Stimulated activated CD4-positive, alpha-beta T cell treated with anti-CD3 and anti-CD28 coated beads, Interleukin-2, amount 100 ng/mL, for 4 hours (primary cell): ENCODE results near the gene CYP4F2.
"Not testable (repeated sequence)": the region's sequence is repeated elsewhere in the genome, so short reads cannot be mapped to it uniquely, and the experiment has no call there.

Experiments used
- DNase-seq: peaks from one replicate; pipeline ENCODE4 v3.0.0-alpha.2; 2020; ENCODE audit warnings: low read depth

CYP4F2 gene

GRCh38 chr19:15900032-15900431, 2.2 kb upstream of the CYP4F2 start:
- not testable (repeated sequence) for DNase-seq

GRCh38 chr19:15899561-15899960, 1.7 kb upstream of the CYP4F2 start:
- not testable (repeated sequence) for DNase-seq

DNA sequence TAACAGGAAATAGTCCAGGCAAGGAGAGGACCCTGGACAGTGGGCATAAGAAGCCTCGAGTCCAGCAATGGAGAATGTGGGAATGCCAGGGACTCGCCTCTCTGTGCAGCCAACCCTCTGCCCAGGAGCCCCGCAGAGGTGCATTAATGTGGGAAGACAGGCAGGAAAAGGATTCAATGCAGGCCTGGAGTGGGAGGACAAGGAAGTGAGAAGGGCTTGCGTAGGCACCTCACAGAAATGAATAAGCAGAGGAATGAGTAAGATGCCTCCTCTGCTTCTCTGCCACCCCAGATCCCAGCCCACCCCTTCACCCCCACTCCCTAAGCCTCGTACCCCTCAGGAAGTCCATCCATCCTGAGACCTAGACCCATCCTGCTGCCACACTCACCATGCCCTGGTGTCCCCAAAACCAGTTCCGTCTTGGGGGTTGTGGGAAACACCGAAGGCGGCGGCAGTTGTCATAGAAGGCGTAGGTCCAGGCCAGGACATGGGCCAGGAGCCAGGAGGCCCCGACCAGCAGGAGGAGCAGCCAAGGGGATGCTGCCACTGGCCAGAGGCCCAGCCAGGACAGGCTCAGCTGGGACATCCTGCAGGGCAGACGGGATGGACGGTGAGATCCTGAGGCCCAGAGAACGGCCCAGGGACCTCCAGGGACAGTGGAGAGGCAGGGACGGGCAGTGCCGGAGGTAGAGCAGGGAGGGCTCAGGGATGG, 692 bp downstream of the CYP4F2 start:
- DNase-seq: no peak

DNA sequence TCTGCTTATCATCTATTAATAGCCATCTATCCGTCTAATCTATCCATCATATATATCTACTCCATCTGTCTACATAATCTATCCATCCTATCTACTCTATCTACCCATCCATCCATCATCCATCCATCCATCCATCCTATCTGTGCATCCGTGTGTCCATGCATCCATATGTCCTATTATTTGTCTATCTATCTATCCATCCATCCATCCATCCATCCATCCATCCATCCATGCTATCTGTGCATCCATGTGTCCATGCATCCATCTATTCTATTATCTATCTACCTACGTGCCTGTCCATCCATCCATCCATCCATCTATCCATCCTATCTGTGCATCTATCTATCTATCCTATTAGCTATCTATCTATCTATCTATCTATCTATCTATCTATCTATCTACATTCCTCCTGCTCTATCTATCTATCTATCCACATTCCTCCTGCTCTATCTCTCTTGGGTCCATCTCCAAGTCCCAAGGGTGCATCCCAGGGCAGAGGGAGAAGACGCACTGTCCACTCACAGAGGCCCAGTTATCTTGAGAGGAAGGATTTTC, 1.9 kb downstream of the CYP4F2 start:
- no peak for DNase-seq

GRCh38 chr19:15894359-15894758, 3.5 kb downstream of the CYP4F2 start:
- no peak for DNase-seq

- DNase-seq: no peak
These were observed 4.4 kb downstream of the CYP4F2 start for GRCh38 chr19:15893477-15893876.

DNA sequence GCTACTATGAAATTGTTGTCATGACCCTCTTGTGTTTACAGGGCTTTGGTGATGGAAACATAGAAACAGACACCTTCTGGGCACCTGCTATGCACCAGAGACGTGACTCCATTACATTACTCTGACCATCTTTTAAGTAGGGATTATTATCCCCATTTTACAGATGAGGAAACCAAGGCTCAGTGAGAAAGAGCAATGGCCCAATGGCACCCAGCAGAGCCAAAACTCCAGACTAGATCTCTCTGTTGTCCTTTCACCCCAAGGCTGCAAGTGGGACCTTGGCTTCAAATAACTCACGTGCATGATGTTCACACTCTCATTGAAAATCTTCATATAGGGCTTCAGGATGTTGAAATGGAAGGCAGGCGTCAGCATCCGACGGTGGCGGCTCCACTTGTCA, 5.9 kb downstream of the CYP4F2 start:
- DNase-seq: no peak

DNA sequence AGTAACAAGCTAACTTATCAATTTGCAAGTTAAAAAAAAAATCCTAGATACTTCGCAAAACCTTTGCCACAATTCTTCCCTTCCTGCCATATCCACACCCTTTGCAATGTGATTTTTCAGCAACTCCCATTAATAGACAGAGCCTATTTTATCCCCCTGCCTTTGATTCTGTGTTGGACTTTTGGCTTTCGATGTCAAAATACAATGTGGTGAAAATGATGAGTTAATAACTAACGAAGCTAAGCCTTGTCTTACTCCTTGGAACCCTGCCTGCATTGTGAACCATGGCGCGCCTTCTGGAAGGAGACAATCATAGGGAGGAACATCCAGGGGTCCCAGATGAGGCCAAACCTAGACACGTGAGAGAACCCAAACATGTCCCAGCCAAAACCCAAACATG, 6.4 kb downstream of the CYP4F2 start:
- no peak for DNase-seq

DNA sequence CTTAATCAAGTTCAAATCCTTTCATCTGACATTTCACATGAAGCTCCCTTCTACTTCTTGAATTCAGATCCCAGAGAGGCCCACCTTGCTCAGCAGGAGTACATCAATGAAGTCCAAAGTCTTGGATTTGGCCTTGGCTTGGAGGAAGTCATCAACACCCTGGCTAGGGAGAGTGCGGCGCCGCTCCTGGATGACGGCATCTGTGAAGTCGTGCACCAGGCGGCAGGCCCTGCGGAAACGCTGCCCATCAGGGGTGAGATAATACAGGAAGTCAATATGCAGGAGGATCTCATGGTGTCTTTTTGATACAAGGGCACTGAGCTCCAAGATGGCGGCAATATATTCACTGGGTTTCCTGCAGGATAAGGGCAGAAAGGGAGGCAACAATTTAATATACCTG, 8.5 kb downstream of the CYP4F2 start:
- DNase-seq: not testable (repeated sequence)

- DNase-seq: no peak
These were observed 12.0 kb downstream of the CYP4F2 start for GRCh38 chr19:15885919-15886318.

- no peak for DNase-seq
These were observed 12.7 kb downstream of the CYP4F2 start for GRCh38 chr19:15885167-15885566.

DNA sequence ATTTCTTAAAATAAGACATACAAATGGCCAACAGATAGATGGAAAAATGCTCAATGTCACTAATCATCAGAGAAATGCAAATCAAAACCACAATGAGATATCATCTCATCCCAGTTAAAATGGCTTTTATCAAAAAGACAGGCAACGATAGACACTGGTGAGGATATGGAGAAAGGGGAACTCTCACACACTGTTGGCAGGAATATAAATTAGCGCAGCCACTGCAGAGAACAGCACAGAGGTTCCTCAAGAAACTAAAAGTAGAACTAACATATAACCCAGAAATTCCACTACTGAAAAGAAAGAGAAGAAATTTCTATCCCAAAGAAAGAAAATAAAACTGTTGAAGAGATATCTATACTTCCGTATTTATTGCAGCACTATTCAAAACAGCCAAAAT, 14.5 kb downstream of the CYP4F2 start:
- not testable (repeated sequence) for DNase-seq

DNA sequence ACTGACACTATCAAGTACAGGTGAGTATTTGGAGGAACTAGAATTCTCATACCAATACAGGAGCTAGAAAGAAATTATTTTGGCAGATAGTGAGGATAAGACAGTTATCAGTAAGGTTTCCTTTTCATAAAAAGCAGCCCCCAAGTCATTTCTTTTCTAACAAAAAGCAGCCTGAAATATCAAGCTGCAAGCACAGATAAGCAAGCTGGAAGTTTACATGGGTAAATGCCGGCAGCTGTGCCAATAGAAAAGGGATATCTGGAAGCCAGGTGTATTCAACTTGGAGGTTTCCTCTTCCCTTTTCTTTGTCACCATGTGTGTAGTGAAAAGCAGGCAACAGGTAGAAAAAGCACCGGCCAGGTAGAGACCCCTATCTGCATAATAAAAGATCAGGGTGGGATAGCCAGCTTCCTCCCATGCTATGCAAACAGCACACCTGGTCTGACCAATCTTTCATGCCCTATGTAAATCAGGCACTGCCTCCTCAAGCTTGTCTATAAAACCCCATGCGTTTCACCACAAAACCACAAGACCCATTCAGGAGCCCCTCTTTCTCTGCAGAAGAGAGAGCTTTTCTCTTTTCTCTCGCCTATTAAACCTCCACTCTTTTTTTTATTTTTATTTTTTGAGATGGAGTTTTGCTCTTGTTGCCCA, 22.9 kb downstream of the CYP4F2 start:
- DNase-seq: no peak

DNA sequence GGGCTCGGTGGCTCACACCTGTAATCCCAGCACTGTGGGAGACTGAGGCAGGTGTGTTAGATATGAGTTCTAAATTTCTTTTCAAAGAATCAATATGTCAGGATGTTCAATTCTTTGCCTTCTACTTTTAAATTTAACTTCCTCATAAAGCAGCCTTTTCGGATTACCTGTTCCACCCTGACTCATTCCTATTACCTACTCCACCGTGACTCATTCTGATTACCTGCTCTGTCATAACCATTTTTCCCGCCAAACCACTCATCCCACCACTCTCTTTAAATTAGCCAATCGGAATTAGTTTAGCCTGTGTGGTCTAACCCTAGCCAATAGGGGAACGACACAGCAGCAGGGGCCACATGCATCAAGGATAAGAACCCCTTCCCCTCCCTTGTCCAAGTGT, 24.1 kb downstream of the CYP4F2 start:
- DNase-seq: not testable (repeated sequence)

DNA sequence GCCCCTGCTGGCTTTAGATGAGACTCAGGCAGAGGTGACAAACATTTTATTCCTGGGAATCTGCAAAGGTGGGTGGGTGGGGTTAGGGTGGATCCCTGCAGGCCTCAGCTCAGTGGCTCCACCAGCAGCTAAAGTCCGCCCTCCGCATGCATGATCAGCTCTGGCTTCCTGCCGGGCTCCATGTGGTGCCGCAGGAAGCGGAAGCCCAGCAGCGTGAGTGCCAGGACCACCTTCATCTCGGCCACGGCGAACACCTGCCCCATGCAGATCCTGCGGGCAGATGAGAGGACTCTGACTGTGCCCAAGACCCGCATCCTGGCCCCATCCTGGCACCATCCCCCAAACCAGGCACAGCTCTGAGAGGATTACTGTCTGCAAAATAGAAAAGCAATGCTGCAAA, 26.3 kb downstream of the CYP4F2 start:
- DNase-seq: no peak

DNA sequence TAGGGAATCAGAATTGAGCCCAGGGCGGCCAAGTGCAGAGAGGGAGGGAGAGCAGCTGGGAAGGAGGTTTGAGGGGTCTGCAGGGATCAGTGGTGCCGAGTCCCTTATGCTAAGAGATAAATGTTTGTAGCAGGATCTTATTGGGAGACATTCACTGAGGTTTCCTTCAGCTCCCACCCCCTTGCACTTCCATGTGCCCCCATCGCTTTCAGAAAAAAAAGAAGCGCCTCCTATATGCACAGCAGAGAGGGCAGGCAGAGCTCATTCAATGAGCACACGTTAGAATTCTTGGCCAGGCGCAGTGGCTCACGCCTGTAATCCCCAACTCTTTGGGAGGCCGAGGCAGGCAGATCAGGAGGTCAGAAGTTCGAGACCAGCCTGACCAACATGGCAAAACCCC, 28.0 kb downstream of the CYP4F2 start:
- DNase-seq: no peak

- peak; percentile 23 for DNase-seq
These were observed 28.7 kb downstream of the CYP4F2 start for GRCh38 chr19:15869109-15869555.

DNA sequence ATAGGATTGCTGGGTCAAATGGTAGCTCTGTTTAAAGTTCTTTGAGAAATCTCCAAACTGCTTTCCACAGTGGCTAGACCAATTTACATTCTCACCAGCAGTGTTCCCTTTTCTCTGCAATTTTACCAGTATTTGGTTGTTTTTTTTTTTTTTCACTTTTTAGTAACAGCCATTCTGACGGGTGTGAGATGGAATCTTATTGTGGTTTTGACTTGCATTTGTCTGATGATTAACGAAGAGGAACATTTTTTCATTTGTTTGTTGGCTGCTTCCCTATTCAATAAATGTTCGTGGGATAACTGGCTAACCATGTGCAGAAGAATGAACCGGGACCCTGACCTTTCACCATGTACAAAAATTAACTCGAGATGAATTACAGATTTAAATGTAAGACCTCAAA, 31.2 kb downstream of the CYP4F2 start:
- DNase-seq: no peak

GRCh38 chr19:15864824-15865223, 33.0 kb downstream of the CYP4F2 start:
- no peak for DNase-seq

- DNase-seq: no peak
These were observed 34.6 kb downstream of the CYP4F2 start for GRCh38 chr19:15863272-15863671.

- DNase-seq: no peak
These were observed 35.4 kb downstream of the CYP4F2 start for GRCh38 chr19:15862444-15862843.

GRCh38 chr19:15860522-15860921, 37.4 kb downstream of the CYP4F2 start:
- no peak for DNase-seq

DNA sequence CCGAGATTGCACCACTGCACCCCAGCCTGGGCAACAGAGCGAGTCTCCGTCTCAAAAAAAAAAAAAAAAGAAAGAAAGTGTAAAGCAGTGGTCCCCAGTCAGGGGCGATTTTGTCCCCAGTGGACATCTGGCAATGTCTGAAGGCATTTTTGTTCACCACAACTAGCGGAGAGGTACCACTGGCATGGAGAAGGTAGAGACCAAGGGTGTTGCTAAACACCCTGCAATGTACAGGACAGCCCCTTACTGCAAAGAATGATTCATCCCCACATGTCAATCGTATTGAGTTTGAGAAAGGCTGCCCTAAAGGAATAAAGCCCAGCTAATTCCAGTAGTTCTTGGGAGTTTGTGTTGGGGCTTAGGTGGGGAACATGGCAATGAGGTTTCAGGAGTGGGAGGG, 38.7 kb downstream of the CYP4F2 start:
- no peak for DNase-seq

- DNase-seq: no peak
These were observed 47.5 kb downstream of the CYP4F2 start for GRCh38 chr19:15850385-15850784.
